Measurements from ENCODE around the gene PHIP. TPM values are rescaled to one million over a fixed set of nuclear protein-coding genes. Genes with fewer than 3 reads are reported as not detected.
A peak's percentile ranks its signal among the peaks of the same experiment; 100 is the strongest.

PHIP gene
- total and polyA plus RNA-seq, 10 of the 15 experiments (the other 5 are each of a cell fraction or from before 2014, with no cell fraction given), result 8.5 to 34.6 (median 17.9) TPM

- TF ChIP-seq, protein P1, sequence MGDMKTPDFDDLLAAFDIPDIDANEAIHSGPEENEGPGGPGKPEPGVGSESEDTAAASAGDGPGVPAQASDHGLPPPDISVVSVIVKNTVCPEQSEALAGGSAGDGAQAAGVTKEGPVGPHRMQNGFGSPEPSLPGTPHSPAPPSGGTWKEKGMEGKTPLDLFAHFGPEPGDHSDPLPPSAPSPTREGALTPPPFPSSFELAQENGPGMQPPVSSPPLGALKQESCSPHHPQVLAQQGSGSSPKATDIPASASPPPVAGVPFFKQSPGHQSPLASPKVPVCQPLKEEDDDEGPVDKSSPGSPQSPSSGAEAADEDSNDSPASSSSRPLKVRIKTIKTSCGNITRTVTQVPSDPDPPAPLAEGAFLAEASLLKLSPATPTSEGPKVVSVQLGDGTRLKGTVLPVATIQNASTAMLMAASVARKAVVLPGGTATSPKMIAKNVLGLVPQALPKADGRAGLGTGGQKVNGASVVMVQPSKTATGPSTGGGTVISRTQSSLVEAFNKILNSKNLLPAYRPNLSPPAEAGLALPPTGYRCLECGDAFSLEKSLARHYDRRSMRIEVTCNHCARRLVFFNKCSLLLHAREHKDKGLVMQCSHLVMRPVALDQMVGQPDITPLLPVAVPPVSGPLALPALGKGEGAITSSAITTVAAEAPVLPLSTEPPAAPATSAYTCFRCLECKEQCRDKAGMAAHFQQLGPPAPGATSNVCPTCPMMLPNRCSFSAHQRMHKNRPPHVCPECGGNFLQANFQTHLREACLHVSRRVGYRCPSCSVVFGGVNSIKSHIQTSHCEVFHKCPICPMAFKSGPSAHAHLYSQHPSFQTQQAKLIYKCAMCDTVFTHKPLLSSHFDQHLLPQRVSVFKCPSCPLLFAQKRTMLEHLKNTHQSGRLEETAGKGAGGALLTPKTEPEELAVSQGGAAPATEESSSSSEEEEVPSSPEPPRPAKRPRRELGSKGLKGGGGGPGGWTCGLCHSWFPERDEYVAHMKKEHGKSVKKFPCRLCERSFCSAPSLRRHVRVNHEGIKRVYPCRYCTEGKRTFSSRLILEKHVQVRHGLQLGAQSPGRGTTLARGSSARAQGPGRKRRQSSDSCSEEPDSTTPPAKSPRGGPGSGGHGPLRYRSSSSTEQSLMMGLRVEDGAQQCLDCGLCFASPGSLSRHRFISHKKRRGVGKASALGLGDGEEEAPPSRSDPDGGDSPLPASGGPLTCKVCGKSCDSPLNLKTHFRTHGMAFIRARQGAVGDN (IDR thresholded peaks at IDR 0.05), result peak; percentile 29; the same call in 1 of the 2 replicates
- TF ChIP-seq STAT3 (IDR thresholded peaks at IDR 0.05; ENCODE audit: low read depth, low read length) (no peak), BRCA1 (IDR thresholded peaks at IDR 0.05; ENCODE audit: low read depth, low read length) (no peak), LARP7 (IDR thresholded peaks at IDR 0.05) (no peak), ZZZ3 (IDR thresholded peaks at IDR 0.05; ENCODE audit: control insufficient read depth, insufficient read length, low read depth) (no peak), RB1 (IDR thresholded peaks at IDR 0.05; ENCODE audit: borderline replicate concordance) (peak; percentile 78; the same call in 1 of the 2 replicates), ZNF24 (IDR thresholded peaks at IDR 0.05) (0 out of 2 replicates have a peak, but pooled peaks have one; percentile 38), KDM1A (IDR thresholded peaks at IDR 0.05; ENCODE audit: borderline replicate concordance) (no peak), YBX1 (IDR thresholded peaks at IDR 0.05) (no peak), ASH2L (IDR thresholded peaks at IDR 0.05; ENCODE audit: borderline replicate concordance, low read depth) (no peak)
- TF ChIP-seq, protein P2, sequence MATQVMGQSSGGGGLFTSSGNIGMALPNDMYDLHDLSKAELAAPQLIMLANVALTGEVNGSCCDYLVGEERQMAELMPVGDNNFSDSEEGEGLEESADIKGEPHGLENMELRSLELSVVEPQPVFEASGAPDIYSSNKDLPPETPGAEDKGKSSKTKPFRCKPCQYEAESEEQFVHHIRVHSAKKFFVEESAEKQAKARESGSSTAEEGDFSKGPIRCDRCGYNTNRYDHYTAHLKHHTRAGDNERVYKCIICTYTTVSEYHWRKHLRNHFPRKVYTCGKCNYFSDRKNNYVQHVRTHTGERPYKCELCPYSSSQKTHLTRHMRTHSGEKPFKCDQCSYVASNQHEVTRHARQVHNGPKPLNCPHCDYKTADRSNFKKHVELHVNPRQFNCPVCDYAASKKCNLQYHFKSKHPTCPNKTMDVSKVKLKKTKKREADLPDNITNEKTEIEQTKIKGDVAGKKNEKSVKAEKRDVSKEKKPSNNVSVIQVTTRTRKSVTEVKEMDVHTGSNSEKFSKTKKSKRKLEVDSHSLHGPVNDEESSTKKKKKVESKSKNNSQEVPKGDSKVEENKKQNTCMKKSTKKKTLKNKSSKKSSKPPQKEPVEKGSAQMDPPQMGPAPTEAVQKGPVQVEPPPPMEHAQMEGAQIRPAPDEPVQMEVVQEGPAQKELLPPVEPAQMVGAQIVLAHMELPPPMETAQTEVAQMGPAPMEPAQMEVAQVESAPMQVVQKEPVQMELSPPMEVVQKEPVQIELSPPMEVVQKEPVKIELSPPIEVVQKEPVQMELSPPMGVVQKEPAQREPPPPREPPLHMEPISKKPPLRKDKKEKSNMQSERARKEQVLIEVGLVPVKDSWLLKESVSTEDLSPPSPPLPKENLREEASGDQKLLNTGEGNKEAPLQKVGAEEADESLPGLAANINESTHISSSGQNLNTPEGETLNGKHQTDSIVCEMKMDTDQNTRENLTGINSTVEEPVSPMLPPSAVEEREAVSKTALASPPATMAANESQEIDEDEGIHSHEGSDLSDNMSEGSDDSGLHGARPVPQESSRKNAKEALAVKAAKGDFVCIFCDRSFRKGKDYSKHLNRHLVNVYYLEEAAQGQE (IDR thresholded peaks at IDR 0.05; ENCODE audit: low read depth, low read length), result no peak
- TF ChIP-seq, protein P3, sequence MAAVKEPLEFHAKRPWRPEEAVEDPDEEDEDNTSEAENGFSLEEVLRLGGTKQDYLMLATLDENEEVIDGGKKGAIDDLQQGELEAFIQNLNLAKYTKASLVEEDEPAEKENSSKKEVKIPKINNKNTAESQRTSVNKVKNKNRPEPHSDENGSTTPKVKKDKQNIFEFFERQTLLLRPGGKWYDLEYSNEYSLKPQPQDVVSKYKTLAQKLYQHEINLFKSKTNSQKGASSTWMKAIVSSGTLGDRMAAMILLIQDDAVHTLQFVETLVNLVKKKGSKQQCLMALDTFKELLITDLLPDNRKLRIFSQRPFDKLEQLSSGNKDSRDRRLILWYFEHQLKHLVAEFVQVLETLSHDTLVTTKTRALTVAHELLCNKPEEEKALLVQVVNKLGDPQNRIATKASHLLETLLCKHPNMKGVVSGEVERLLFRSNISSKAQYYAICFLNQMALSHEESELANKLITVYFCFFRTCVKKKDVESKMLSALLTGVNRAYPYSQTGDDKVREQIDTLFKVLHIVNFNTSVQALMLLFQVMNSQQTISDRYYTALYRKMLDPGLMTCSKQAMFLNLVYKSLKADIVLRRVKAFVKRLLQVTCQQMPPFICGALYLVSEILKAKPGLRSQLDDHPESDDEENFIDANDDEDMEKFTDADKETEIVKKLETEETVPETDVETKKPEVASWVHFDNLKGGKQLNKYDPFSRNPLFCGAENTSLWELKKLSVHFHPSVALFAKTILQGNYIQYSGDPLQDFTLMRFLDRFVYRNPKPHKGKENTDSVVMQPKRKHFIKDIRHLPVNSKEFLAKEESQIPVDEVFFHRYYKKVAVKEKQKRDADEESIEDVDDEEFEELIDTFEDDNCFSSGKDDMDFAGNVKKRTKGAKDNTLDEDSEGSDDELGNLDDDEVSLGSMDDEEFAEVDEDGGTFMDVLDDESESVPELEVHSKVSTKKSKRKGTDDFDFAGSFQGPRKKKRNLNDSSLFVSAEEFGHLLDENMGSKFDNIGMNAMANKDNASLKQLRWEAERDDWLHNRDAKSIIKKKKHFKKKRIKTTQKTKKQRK (IDR thresholded peaks at IDR 0.05; ENCODE audit: low read depth, low read length), result no peak
Measured at GRCh38 chr6:79076782-79077641, 1.0 kb downstream of the PHIP start (continued).

Measured in GM12878 (cell line).